ENCODE results near the gene PLD2. TPM values are rescaled to one million over a fixed set of nuclear protein-coding genes. Genes with fewer than 3 reads are reported as not detected.

Gene PLD2
- total and polyA plus RNA-seq, 9 of the 15 experiments (the other 6 are each of a cell fraction or from before 2014, with no cell fraction given): 0.20 to 7.5 (median 3.3) TPM

DNA sequence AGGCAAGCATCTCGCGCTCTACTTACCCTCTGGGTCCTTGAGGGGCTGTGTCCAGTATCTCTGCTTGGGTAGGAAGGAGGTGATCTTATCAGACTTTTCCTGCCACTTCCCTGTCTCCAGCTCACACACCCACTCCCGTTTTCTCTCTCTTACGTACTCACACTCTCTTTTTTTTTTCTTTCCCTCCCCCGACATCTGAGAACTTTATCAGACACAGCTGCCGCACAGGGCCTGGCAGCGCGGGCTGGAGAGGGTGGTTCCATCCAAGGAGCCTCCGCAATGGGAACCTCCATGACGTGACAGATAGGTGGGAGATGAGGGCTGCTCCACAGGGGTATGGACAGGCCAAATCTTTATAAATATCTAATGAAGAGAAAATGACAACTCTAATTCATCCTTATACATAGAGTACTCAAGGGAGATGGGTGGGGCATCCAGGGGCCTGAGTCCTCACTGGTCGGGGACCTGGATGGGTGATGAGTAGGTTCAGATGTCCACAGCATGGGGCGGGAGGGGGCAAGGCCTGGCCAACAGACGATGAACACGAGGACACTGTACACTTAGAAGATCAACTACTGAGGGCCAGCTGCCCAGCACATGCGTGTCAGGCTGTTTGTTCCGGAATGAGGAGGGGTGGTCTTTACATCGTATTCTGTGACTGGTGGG, 49.5 kb downstream of the PLD2 start (continued):
- TF ChIP-seq CTBP1 (IDR thresholded peaks at IDR 0.05; ENCODE audit: borderline replicate concordance) (peak; percentile 23; the same call in 1 of the 2 replicates), NR3C1 (CRISPR knock-in tag; IDR thresholded peaks at IDR 0.05) (no peak), EGR1 (conservative IDR thresholded peaks at IDR 0.05) (peak; percentile 70), FOXP1 (CRISPR knock-in tag; IDR thresholded peaks at IDR 0.05) (no peak), DDX20 (tag; IDR thresholded peaks at IDR 0.05; ENCODE audit: low read depth) (no peak), POLR2A (conservative IDR thresholded peaks at IDR 0.05) (no peak), ARID1B (IDR thresholded peaks at IDR 0.05) (0 out of 2 replicates have a peak, but pooled peaks have one; percentile 18), MTA3 (IDR thresholded peaks at IDR 0.05; ENCODE audit: borderline replicate concordance) (0 out of 2 replicates have a peak, but pooled peaks have one; percentile 25), POLR2H (tag; IDR thresholded peaks at IDR 0.05; ENCODE audit: low read depth) (no peak), HDAC1 (IDR thresholded peaks at IDR 0.05) (0 out of 4 replicates have a peak, but pooled peaks of 1 of the 2 experiments have one; percentile 38), ZNF699 (CRISPR knock-in tag; IDR thresholded peaks at IDR 0.05; ENCODE audit: insufficient replicate concordance) (no peak), ZNF384 (IDR thresholded peaks at IDR 0.05; ENCODE audit: low read depth, low read length) (peak; percentile 96)
- TF ChIP-seq, protein P1, sequence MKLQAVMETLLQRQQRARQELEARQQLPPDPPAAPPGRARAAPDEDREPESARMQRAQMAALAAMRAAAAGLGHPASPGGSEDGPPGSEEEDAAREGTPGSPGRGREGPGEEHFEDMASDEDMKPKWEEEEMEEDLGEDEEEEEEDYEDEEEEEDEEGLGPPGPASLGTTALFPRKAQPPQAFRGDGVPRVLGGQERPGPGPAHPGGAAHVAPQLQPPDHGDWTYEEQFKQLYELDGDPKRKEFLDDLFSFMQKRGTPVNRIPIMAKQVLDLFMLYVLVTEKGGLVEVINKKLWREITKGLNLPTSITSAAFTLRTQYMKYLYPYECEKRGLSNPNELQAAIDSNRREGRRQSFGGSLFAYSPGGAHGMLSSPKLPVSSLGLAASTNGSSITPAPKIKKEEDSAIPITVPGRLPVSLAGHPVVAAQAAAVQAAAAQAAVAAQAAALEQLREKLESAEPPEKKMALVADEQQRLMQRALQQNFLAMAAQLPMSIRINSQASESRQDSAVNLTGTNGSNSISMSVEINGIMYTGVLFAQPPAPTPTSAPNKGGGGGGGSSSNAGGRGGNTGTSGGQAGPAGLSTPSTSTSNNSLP (IDR thresholded peaks at IDR 0.05; ENCODE audit: borderline replicate concordance, low read depth, low read length): no peak
